GM21528 (cell line): ENCODE measurements around the gene MMEL1.

Experiments
- ATAC-seq: cut with Tn5 transposase; IDR thresholded peaks from one replicate; pipeline ENCODE4 v1.9.1; 2021; ENCODE audit warnings: mild to moderate bottlenecking, moderate library complexity; ENCODE audit not compliant: unreplicated experiment, low FRiP score

The MMEL1 gene

GRCh38 chr1:2594001-2594640, 38.7 kb downstream of the MMEL1 start:
- ATAC-seq = no peak

- no peak for ATAC-seq
Observed at GRCh38 chr1:2593251-2593878, 39.5 kb downstream of the MMEL1 start.

GRCh38 chr1:2592672-2593071, 40.1 kb downstream of the MMEL1 start:
- no peak for ATAC-seq

GRCh38 chr1:2591581-2592261, 41.1 kb downstream of the MMEL1 start:
- ATAC-seq = no peak

GRCh38 chr1:2591233-2591580, 41.6 kb downstream of the MMEL1 start:
- no peak for ATAC-seq

- no peak for ATAC-seq
Observed at GRCh38 chr1:2590233-2591141, 42.3 kb downstream of the MMEL1 start.

- no peak for ATAC-seq
Observed at GRCh38 chr1:2589431-2590232, 43.2 kb downstream of the MMEL1 start.

- ATAC-seq = no peak
Observed at GRCh38 chr1:2588661-2589430, 44.0 kb downstream of the MMEL1 start.

- no peak for ATAC-seq
Observed at GRCh38 chr1:2587860-2588571, 44.8 kb downstream of the MMEL1 start.

- no peak for ATAC-seq
Observed at GRCh38 chr1:2587071-2587859, 45.6 kb downstream of the MMEL1 start.

- peak; percentile 65 for ATAC-seq
Observed at GRCh38 chr1:2586154-2587070, 46.4 kb downstream of the MMEL1 start, which contains the start of gene PRXL2B. Gene PRXL2B, plus strand, starts transcription at chr1:2586777. Its CDS starts 109 bp downstream, at chr1:2586886.

- peak; percentile 46 for ATAC-seq
Observed at GRCh38 chr1:2585318-2586092, 47.3 kb downstream of the MMEL1 start.

- no peak for ATAC-seq
Observed at GRCh38 chr1:2584686-2585317, 48.0 kb downstream of the MMEL1 start.

- ATAC-seq = no peak
Observed at GRCh38 chr1:2583871-2584351, 48.9 kb downstream of the MMEL1 start.

GRCh38 chr1:2583331-2583791, 49.5 kb downstream of the MMEL1 start:
- ATAC-seq = no peak
